ENCODE measurements around the gene NFYC. TPM values are rescaled to one million over a fixed set of nuclear protein-coding genes. Genes with fewer than 3 reads are reported as not detected.

NFYC gene
- total RNA-seq, 6 donors from 2014 or later: 40.0 to 73.3 (median 50.9) TPM

DNA sequence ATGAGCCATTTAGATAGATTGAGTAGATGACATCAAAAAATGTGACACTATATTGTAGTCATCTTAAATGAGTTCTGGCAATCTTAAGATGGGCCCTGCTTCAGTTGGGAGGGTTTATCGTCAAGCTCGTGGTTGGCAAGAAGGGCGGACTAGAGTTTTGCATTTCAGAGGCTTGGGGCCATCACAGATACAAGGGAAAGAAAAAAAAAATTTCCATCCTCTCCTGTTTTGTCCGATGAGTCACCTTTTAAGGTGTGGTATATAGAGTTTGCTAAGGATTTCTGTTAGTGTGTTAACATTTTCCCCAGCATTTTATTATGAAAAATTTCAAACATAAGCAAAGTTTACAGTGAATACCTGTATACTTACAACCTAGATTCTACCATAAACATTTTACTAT, 60.3 kb downstream of the NFYC start:
- H3K9me3 ChIP-seq: no peaks in the 10 kb centered on the region
- WGBS, 2 donors: 85 to 97% methylated on average over 4 of the region's 4 CpGs
- no peak overlapping the region for H3K4me3 ChIP-seq
- H3K27ac ChIP-seq: no peak overlapping the region
- H3K4me1 ChIP-seq: peaks cover 0 to 16% (median 13%) of the 10 kb centered on the region in 4 donors
- peaks cover 16 to 77% (median 59%) of the 10 kb centered on the region in 4 donors for H3K36me3 ChIP-seq
- no peaks in the 10 kb centered on the region for H3K27me3 ChIP-seq
- DNase-seq: no peak
- ATAC-seq (ENCODE audit: low FRiP score in 2 of 2): no peak
- TF ChIP-seq POLR2A (IDR thresholded peaks at IDR 0.05) (no peak), EP300 (IDR thresholded peaks at IDR 0.05) (no peak), POLR2AphosphoS5 (IDR thresholded peaks at IDR 0.05) (no peak)
- TF ChIP-seq, protein P1, sequence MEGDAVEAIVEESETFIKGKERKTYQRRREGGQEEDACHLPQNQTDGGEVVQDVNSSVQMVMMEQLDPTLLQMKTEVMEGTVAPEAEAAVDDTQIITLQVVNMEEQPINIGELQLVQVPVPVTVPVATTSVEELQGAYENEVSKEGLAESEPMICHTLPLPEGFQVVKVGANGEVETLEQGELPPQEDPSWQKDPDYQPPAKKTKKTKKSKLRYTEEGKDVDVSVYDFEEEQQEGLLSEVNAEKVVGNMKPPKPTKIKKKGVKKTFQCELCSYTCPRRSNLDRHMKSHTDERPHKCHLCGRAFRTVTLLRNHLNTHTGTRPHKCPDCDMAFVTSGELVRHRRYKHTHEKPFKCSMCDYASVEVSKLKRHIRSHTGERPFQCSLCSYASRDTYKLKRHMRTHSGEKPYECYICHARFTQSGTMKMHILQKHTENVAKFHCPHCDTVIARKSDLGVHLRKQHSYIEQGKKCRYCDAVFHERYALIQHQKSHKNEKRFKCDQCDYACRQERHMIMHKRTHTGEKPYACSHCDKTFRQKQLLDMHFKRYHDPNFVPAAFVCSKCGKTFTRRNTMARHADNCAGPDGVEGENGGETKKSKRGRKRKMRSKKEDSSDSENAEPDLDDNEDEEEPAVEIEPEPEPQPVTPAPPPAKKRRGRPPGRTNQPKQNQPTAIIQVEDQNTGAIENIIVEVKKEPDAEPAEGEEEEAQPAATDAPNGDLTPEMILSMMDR (IDR thresholded peaks at IDR 0.05): no peak

DNA sequence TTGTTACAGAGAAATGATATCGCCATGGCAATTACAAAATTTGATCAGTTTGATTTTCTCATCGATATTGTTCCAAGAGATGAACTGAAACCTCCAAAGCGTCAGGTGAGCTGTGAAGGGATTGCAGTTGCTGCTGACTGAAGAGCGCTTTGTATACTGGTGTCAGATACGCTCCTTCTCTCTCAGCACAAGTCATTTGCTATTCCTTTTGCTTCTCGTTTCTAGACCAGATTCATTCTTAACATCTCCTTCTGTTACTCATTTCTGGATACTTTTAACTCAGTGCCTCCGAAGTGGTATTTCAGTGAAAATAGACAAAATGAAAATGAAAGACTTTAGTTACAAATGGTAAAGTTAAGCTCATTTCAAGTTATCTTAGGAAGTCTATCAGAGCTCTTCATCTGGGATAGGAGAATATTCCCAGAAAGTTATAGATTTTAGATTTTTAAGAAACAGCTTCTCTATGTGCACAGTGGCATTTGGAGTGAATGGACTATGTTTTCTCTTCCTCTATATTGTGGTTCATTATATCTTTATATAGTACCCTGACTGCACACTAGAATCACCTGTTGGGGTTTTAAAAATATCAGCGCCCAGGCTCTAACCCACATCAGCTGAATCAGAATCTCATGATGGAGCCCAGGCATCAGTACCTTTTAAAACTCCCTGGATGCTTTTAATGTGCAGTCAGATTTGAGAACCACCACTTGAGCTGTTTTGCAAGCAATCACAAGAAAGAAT, 61.8 kb downstream of the NFYC start:
- Histone ChIP-seq H3K9me3 (no peaks in the 10 kb centered on the region), H3K4me1 (peaks cover 0 to 16% (median 13%) of the 10 kb centered on the region in 4 donors), H3K4me3 (no peak overlapping the region), H3K27ac (peak overlapping the region in 1 of 4 donors; percentile 55), H3K36me3 (peaks cover 14 to 82% (median 64%) of the 10 kb centered on the region in 4 donors), H3K27me3 (no peaks in the 10 kb centered on the region)
- TF ChIP-seq POLR2AphosphoS5 (IDR thresholded peaks at IDR 0.05) (no peak), POLR2A (IDR thresholded peaks at IDR 0.05) (no peak), EP300 (IDR thresholded peaks at IDR 0.05) (no peak)
- TF ChIP-seq, protein P1 (IDR thresholded peaks at IDR 0.05): no peak
- DNase-seq: no peak
- 89 to 93% methylated on average over 8 of the region's 8 CpGs for WGBS, 2 donors
- no peak for ATAC-seq (ENCODE audit: low FRiP score in 2 of 2)

DNA sequence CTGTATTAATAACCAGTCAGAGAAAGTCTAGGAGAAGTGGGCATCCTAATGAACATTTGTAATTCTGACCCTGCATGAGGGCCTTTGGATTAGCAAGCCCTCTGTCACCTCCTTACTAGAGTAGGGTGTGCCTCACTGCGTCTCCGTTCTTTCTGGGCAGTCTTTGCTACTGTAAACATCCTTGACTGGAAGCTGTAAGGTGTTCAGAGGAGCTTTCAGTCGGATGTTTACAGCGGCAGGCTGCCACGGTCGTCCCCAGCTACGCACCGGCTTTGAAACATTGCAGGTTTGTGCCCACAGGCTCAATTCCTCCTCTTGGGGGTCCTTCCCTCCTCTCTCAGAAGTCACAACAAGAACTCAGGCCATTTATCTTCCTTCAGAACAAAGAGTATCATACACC, 62.7 kb downstream of the NFYC start:
- peaks cover 0 to 16% (median 13%) of the 10 kb centered on the region in 4 donors for H3K4me1 ChIP-seq
- H3K36me3 ChIP-seq: peaks cover 18 to 82% (median 66%) of the 10 kb centered on the region in 4 donors
- no peak for ATAC-seq (ENCODE audit: low FRiP score in 2 of 2)
- peak overlapping the region in 2 of 4 donors; percentile 52 to 55 for H3K27ac ChIP-seq
- no peak overlapping the region for H3K4me3 ChIP-seq
- TF ChIP-seq EP300 (IDR thresholded peaks at IDR 0.05) (peak in 2 of 4 donors; percentile 66 to 72), POLR2AphosphoS5 (IDR thresholded peaks at IDR 0.05) (peak in 1 of 2 donors; percentile 55)
- TF ChIP-seq, protein P1 (IDR thresholded peaks at IDR 0.05): no peak
- WGBS, 2 donors: 65 to 72% methylated on average over 8 of the region's 8 CpGs
- H3K27me3 ChIP-seq: no peaks in the 10 kb centered on the region
- H3K9me3 ChIP-seq: no peaks in the 10 kb centered on the region
- peak in 1 of 2 donors; percentile 13 for DNase-seq

DNA sequence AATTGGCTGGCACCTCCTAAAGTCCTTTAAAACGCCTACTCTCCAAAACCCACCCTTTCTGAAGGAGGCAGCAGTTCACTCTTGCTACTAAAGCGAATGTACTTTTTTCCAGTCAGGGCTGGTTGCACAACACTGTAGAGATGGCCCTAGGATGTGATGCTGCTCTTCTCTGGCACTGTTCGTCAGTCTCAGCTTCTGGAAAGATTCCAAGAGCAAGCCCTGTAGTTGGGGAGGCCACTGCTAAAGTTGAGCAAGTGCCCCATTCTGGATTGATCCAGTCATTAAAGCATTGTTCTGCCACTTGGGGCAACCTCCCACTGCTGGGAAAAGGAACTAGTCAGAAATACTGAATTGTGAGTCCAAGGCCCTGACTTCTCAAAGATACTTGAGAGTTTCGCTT, 63.6 kb downstream of the NFYC start:
- H3K4me3 ChIP-seq: no peak overlapping the region
- WGBS, 2 donors: 71 to 81% methylated on average over 4 of the region's 4 CpGs
- H3K27ac ChIP-seq: peak overlapping the region in 1 of 4 donors; percentile 55
- ATAC-seq (ENCODE audit: low FRiP score in 2 of 2) (peak in 1 of 2 donors; percentile 28), DNase-seq (no peak)
- peaks cover 18 to 82% (median 67%) of the 10 kb centered on the region in 4 donors for H3K36me3 ChIP-seq
- H3K4me1 ChIP-seq: peaks cover 0 to 16% (median 13%) of the 10 kb centered on the region in 4 donors
- TF ChIP-seq, protein P1 (IDR thresholded peaks at IDR 0.05): no peak
- TF ChIP-seq POLR2AphosphoS5 (IDR thresholded peaks at IDR 0.05) (no peak), POLR2A (IDR thresholded peaks at IDR 0.05) (no peak), EP300 (IDR thresholded peaks at IDR 0.05) (no peak)
- H3K27me3 ChIP-seq: no peaks in the 10 kb centered on the region
- H3K9me3 ChIP-seq: no peaks in the 10 kb centered on the region
